Stimulated activated CD4-positive, alpha-beta T cell treated with anti-CD3 and anti-CD28 coated beads, Interleukin-12 subunit alpha, Interleukin-12 subunit beta, amount 100 ng/mL, for 24 hours (primary cell): ENCODE data around the gene MAVS.

ENCODE experiments used
- DNase-seq, 2 experiments: peaks; one replicate each; pipeline ENCODE4 v3.0.0-alpha.2; 2020; ENCODE audit warnings: low read depth in 2 of 2

The MAVS gene

GRCh38 chr20:3846740-3847428, at the start of gene MAVS:
Gene MAVS (plus strand): TSS chr20:3846834. CDS start chr20:3854625, 7,791 bp downstream.
- peak; percentile 73 to 84 for DNase-seq

- no peak for DNase-seq
Measured at GRCh38 chr20:3797226-3797545, 49.4 kb upstream of the MAVS start.

- no peak for DNase-seq
Measured at GRCh38 chr20:3797592-3798372, 48.9 kb upstream of the MAVS start.

GRCh38 chr20:3798373-3798768, 48.3 kb upstream of the MAVS start:
- no peak for DNase-seq

- DNase-seq = no peak
Measured at GRCh38 chr20:3798908-3799248, 47.8 kb upstream of the MAVS start.

- DNase-seq = no peak
Measured at GRCh38 chr20:3800256-3800877, 46.3 kb upstream of the MAVS start.

- DNase-seq = no peak
Measured at GRCh38 chr20:3800878-3801260, 45.8 kb upstream of the MAVS start.

- no peak for DNase-seq
Measured at GRCh38 chr20:3801299-3801698, 45.3 kb upstream of the MAVS start.

GRCh38 chr20:3801846-3802245, 44.8 kb upstream of the MAVS start:
- no peak for DNase-seq

- DNase-seq = no peak
Measured at GRCh38 chr20:3802524-3803239, 44.0 kb upstream of the MAVS start.

- no peak for DNase-seq
Measured at GRCh38 chr20:3803289-3803688, 43.3 kb upstream of the MAVS start.

GRCh38 chr20:3803854-3804253, 42.8 kb upstream of the MAVS start:
- DNase-seq = no peak

GRCh38 chr20:3804254-3804751, 42.3 kb upstream of the MAVS start:
- DNase-seq = no peak

GRCh38 chr20:3804781-3805180, 41.9 kb upstream of the MAVS start:
- DNase-seq = no peak

GRCh38 chr20:3808544-3808943, 38.1 kb upstream of the MAVS start:
- DNase-seq = no peak

- DNase-seq = peak; percentile 85 to 89
Measured at GRCh38 chr20:3811467-3812258, 35.0 kb upstream of the MAVS start.

GRCh38 chr20:3812259-3812681, 34.4 kb upstream of the MAVS start:
- no peak for DNase-seq

- DNase-seq = no peak
Measured at GRCh38 chr20:3812975-3813847, 33.4 kb upstream of the MAVS start.

GRCh38 chr20:3813848-3814581, 32.6 kb upstream of the MAVS start:
- no peak for DNase-seq
